ENCODE measurements around the gene ANK2. TPM values are rescaled to one million over a fixed set of nuclear protein-coding genes. Genes with fewer than 3 reads are reported as not detected.

Gene ANK2
- total RNA-seq, 1 experiment from 2014 or later: 5.6 TPM

- H2AFZ ChIP-seq (ENCODE audit: low read depth, low read length, poor library complexity, severe bottlenecking): no peak overlapping the region
- no peaks in the 10 kb centered on the region for H3K79me2 ChIP-seq (ENCODE audit: insufficient read depth, low read length)
- ChIA-PET POLR2A (no interaction called here), CTCF (no interaction called here), RAD21 (ENCODE audit: low non-redundant PET in 1 of 2, low total read pairs in 2 of 2, uncharacterized antibody in 2 of 2, unreplicated experiment in 2 of 2) (no interaction called here)
- TF ChIP-seq EZH2phosphoT487 (IDR thresholded peaks at IDR 0.05; ENCODE audit: borderline replicate concordance) (no peak), JUND (IDR thresholded peaks at IDR 0.05) (no peak)
- intact Hi-C loops (cut with micrococcal nuclease): no loop called here
- no peak overlapping the region for H3K4me2 ChIP-seq (ENCODE audit: low read length)
- no peaks in the 10 kb centered on the region for H3K27me3 ChIP-seq (ENCODE audit: insufficient read depth, low read length)
- no peaks in the 10 kb centered on the region for H3K9me2 ChIP-seq (ENCODE audit: insufficient read depth)
- DNase-seq (ENCODE audit: low read depth, low spot score) (no peak), ATAC-seq (no peak)
- peaks cover 0 to 9% of the 10 kb centered on the region in 2 experiments; a peak in 2 of 4 replicates for H3K4me1 ChIP-seq (ENCODE audit: control insufficient read depth in 1 of 2, insufficient read depth in 2 of 2, low read length in 2 of 2)
- no peak overlapping the region for H3K27ac ChIP-seq (ENCODE audit: low read depth, low read length)
- H3K9ac ChIP-seq (ENCODE audit: low read length): no peak overlapping the region
- no peaks in the 10 kb centered on the region for H3K9me3 ChIP-seq (ENCODE audit: control insufficient read depth in 1 of 2, insufficient read depth in 1 of 2, low read depth in 1 of 2, low read length in 2 of 2)
- H4K20me1 ChIP-seq (ENCODE audit: insufficient read depth): no peaks in the 10 kb centered on the region
- H3K4me3 ChIP-seq (replicated peaks in 1 of 2; ENCODE audit: low read depth in 1 of 2, low read length in 2 of 2): no peak overlapping the region
- no peaks in the 10 kb centered on the region for H3K36me3 ChIP-seq (ENCODE audit: control insufficient read depth in 1 of 2, insufficient read depth in 2 of 2, low read length in 2 of 2)
- no TSS peak for BruUV-seq (replicated peaks)
Observed at GRCh38 chr4:113322736-113323135, 273.3 kb downstream of the ANK2 start.

GRCh38 chr4:113325876-113326615, 276.6 kb downstream of the ANK2 start:
- Histone ChIP-seq H3K79me2 (ENCODE audit: insufficient read depth, low read length) (no peaks in the 10 kb centered on the region), H3K9ac (ENCODE audit: low read length) (no peak overlapping the region), H3K4me1 (ENCODE audit: control insufficient read depth in 1 of 2, insufficient read depth in 2 of 2, low read length in 2 of 2) (peaks cover 0 to 7% of the 10 kb centered on the region in 2 experiments; a peak in 2 of 4 replicates), H2AFZ (ENCODE audit: low read depth, low read length, poor library complexity, severe bottlenecking) (no peak overlapping the region), H3K27me3 (ENCODE audit: insufficient read depth, low read length) (no peaks in the 10 kb centered on the region), H4K20me1 (ENCODE audit: insufficient read depth) (no peaks in the 10 kb centered on the region), H3K9me2 (ENCODE audit: insufficient read depth) (no peaks in the 10 kb centered on the region), H3K9me3 (ENCODE audit: control insufficient read depth in 1 of 2, insufficient read depth in 1 of 2, low read depth in 1 of 2, low read length in 2 of 2) (no peaks in the 10 kb centered on the region), H3K36me3 (ENCODE audit: control insufficient read depth in 1 of 2, insufficient read depth in 2 of 2, low read length in 2 of 2) (no peaks in the 10 kb centered on the region), H3K4me3 (replicated peaks in 1 of 2; ENCODE audit: low read depth in 1 of 2, low read length in 2 of 2) (no peak overlapping the region), H3K27ac (ENCODE audit: low read depth, low read length) (no peak overlapping the region), H3K4me2 (ENCODE audit: low read length) (peak overlapping the region; percentile 40)
- no TSS peak for BruUV-seq (replicated peaks)
- ChIA-PET POLR2A (no interaction called here), CTCF (no interaction called here), RAD21 (ENCODE audit: low non-redundant PET in 1 of 2, low total read pairs in 2 of 2, uncharacterized antibody in 2 of 2, unreplicated experiment in 2 of 2) (no interaction called here)
- TF ChIP-seq EZH2 (IDR thresholded peaks at IDR 0.05) (no peak), SP1 (IDR thresholded peaks at IDR 0.05; ENCODE audit: low read depth) (peak; percentile 17; the same call in 1 of the 2 replicates), EZH2phosphoT487 (IDR thresholded peaks at IDR 0.05; ENCODE audit: borderline replicate concordance) (no peak), FOSL1 (IDR thresholded peaks at IDR 0.05; ENCODE audit: low read depth) (peak; percentile 76), POLR2AphosphoS5 (IDR thresholded peaks at IDR 0.05; ENCODE audit: low read depth, low read length) (no peak), CBX3 (IDR thresholded peaks at IDR 0.05; ENCODE audit: low read depth) (no peak), CEBPB (IDR thresholded peaks at IDR 0.05; ENCODE audit: low read depth) (no peak), REST (IDR thresholded peaks at IDR 0.05; ENCODE audit: low read depth) (no peak), ZFX (IDR thresholded peaks at IDR 0.05) (no peak), CTCF (IDR thresholded peaks at IDR 0.05 in 2 of 3, conservative IDR thresholded peaks at IDR 0.05 in 1 of 3; ENCODE audit: borderline replicate concordance in 1 of 3, insufficient read depth in 1 of 3, low read depth in 2 of 3, low read length in 2 of 3) (no peak), ATF3 (IDR thresholded peaks at IDR 0.05) (no peak), JUND (IDR thresholded peaks at IDR 0.05) (peak; percentile 45)
- DNase-seq (ENCODE audit: low read depth, low spot score) (no peak), ATAC-seq (no peak)
- intact Hi-C loops (cut with micrococcal nuclease): no loop called here
